GM13977 (cell line): ENCODE measurements around the gene TCAF1.
"Not testable (repeated sequence)": the region's sequence is repeated elsewhere in the genome, so short reads cannot be mapped to it uniquely, and the experiment has no call there.

Source experiments
- DNase-seq: peaks from one replicate; pipeline ENCODE4 v3.0.0; 2012; ENCODE audit warnings: low spot score
- CTCF ChIP-seq: IDR thresholded peaks from 2 replicates; pipeline ENCODE4 v1.5.1; 2012; ENCODE audit warnings: mild to moderate bottlenecking, control low read depth; ENCODE audit not compliant: insufficient read depth; ENCODE audit errors: extremely low read depth, missing control alignments
- in situ Hi-C: fragments of 300-500 bp; cut with MboI; formaldehyde crosslinking; loops from one replicate; pipeline ENCODE4 v1.12.0; 2022; ENCODE audit warnings: low sequenced_read_pairs, low pct_unique_long_range_greater_than_20kb, mixed read lengths, inconsistent platforms; ENCODE audit not compliant: unreplicated experiment

TCAF1 gene

GRCh38 chr7:143850682-143851081, 51.3 kb downstream of the TCAF1 start:
- TF ChIP-seq CTCF: no peak
- no peak for DNase-seq
- in situ Hi-C loops: no loop called here

- in situ Hi-C loops: no loop called here
- no peak for TF ChIP-seq CTCF
- DNase-seq: no peak
Observed at GRCh38 chr7:143849785-143850479, 52.0 kb downstream of the TCAF1 start.

- in situ Hi-C loops: no loop called here
- no peak for TF ChIP-seq CTCF
Observed at GRCh38 chr7:143848192-143848591, 53.8 kb downstream of the TCAF1 start.

GRCh38 chr7:143846692-143847091, 55.3 kb downstream of the TCAF1 start:
- no peak for DNase-seq
- in situ Hi-C loops: no loop called here
- TF ChIP-seq CTCF: no peak

More at GRCh38 chr7:143848192-143848591, 53.8 kb downstream of the TCAF1 start:
- no peak for DNase-seq

GRCh38 chr7:143841696-143842095, 60.3 kb downstream of the TCAF1 start:
- DNase-seq, in situ Hi-C loops: not testable (repeated sequence)

- in situ Hi-C loops, DNase-seq: not testable (repeated sequence)
Observed at GRCh38 chr7:143840062-143840461, 61.9 kb downstream of the TCAF1 start.

- in situ Hi-C loops, DNase-seq: not testable (repeated sequence)
- TF ChIP-seq CTCF: peak; percentile 67
Observed at GRCh38 chr7:143837223-143837622, 64.8 kb downstream of the TCAF1 start.

- DNase-seq, in situ Hi-C loops: not testable (repeated sequence)
Observed at GRCh38 chr7:143836622-143837021, 65.4 kb downstream of the TCAF1 start.

GRCh38 chr7:143836088-143836487, 65.9 kb downstream of the TCAF1 start:
- DNase-seq, in situ Hi-C loops: not testable (repeated sequence)

- in situ Hi-C loops, DNase-seq: not testable (repeated sequence)
Observed at GRCh38 chr7:143826578-143826977, 75.4 kb downstream of the TCAF1 start.

GRCh38 chr7:143824295-143825135, 77.5 kb downstream of the TCAF1 start:
- DNase-seq, in situ Hi-C loops: not testable (repeated sequence)
